Measurements from ENCODE around the gene TTC39A. TPM values are rescaled to one million over a fixed set of nuclear protein-coding genes. Genes with fewer than 3 reads are reported as not detected.

Gene TTC39A
- total and polyA plus RNA-seq, 2 of the 13 experiments (the other 11 are each of a cell fraction or from before 2014, with no cell fraction given), result 0.33 to 1.5 TPM

GRCh38 chr1:51242546-51242945 lies 87.8 kb downstream of the TTC39A start:
- no peak overlapping the region for H2AFZ ChIP-seq (ENCODE audit: low read length)
- in situ Hi-C loops (cut with HindIII; ENCODE audit: extremely low pct_ligation_motif_present, low pct_unique_long_range_greater_than_20kb), result no loop called here
- H3K27ac ChIP-seq (ENCODE audit: extremely low read length, insufficient read depth, low read length), result no peak overlapping the region
- peaks cover 57% of the 10 kb centered on the region for H3K4me1 ChIP-seq (ENCODE audit: insufficient read depth, low read length)
- DNase-seq (ENCODE audit: low spot score), result no peak
- H3K27me3 ChIP-seq (ENCODE audit: control insufficient read depth in 1 of 2, insufficient read depth in 2 of 2, low read length in 2 of 2), result no peaks in the 10 kb centered on the region
- no peak for FAIRE-seq
- BruUV-seq (replicated peaks), result no TSS peak
- H4K20me1 ChIP-seq (ENCODE audit: insufficient read depth, low read length), result peaks cover 42% of the 10 kb centered on the region
- WGBS (ENCODE audit: low lambda C conversion rate), result 98% methylated on average over 4 of the region's 4 CpGs
- no peaks in the 10 kb centered on the region for H3K9me3 ChIP-seq (ENCODE audit: low read length)
- intact Hi-C loops (cut with micrococcal nuclease; ENCODE audit: unreplicated experiment), result no loop called here
- peaks cover 95% of the 10 kb centered on the region for H3K79me2 ChIP-seq (ENCODE audit: insufficient read depth, low read length)
- H3K36me3 ChIP-seq (replicated peaks in 1 of 2; ENCODE audit: control insufficient read depth in 1 of 2, insufficient read depth in 2 of 2, low read length in 2 of 2), result peaks cover 0 to 3% of the 10 kb centered on the region in 2 experiments; a peak in 2 of 5 replicates
- H3K4me3 ChIP-seq (replicated peaks in 1 of 3; ENCODE audit: insufficient read depth in 1 of 3, low read depth in 2 of 3, low read length in 3 of 3), result no peak overlapping the region
- H3K4me2 ChIP-seq (ENCODE audit: low read depth, low read length), result no peak overlapping the region
- no peak overlapping the region for H3K9ac ChIP-seq (ENCODE audit: insufficient read depth, low read depth, low read length)
- CTCF ChIA-PET (ENCODE audit: low intra/inter-chr PET ratio, low total read pairs), result no interaction called here
- no peak for ATAC-seq
- POLR2A ChIA-PET, result no interaction called here
- TF ChIP-seq ZSCAN29 (CRISPR knock-in tag; conservative IDR thresholded peaks at IDR 0.05) (no peak), HNRNPUL1 (IDR thresholded peaks at IDR 0.05; ENCODE audit: low read depth, low read length) (no peak), ZNF460 (CRISPR knock-in tag; IDR thresholded peaks at IDR 0.05; ENCODE audit: borderline replicate concordance) (no peak), ZNF317 (CRISPR knock-in tag; IDR thresholded peaks at IDR 0.05) (no peak), ZBED4 (CRISPR knock-in tag; IDR thresholded peaks at IDR 0.05; ENCODE audit: borderline replicate concordance) (no peak), HNF4A (CRISPR knock-in tag; IDR thresholded peaks at IDR 0.05) (no peak), ARNT2 (CRISPR knock-in tag; IDR thresholded peaks at IDR 0.05; ENCODE audit: low read depth) (no peak), KLF16 (CRISPR knock-in tag; IDR thresholded peaks at IDR 0.05) (no peak), ZNF784 (CRISPR knock-in tag; IDR thresholded peaks at IDR 0.05; ENCODE audit: borderline replicate concordance) (no peak)
- TF ChIP-seq, protein P1, sequence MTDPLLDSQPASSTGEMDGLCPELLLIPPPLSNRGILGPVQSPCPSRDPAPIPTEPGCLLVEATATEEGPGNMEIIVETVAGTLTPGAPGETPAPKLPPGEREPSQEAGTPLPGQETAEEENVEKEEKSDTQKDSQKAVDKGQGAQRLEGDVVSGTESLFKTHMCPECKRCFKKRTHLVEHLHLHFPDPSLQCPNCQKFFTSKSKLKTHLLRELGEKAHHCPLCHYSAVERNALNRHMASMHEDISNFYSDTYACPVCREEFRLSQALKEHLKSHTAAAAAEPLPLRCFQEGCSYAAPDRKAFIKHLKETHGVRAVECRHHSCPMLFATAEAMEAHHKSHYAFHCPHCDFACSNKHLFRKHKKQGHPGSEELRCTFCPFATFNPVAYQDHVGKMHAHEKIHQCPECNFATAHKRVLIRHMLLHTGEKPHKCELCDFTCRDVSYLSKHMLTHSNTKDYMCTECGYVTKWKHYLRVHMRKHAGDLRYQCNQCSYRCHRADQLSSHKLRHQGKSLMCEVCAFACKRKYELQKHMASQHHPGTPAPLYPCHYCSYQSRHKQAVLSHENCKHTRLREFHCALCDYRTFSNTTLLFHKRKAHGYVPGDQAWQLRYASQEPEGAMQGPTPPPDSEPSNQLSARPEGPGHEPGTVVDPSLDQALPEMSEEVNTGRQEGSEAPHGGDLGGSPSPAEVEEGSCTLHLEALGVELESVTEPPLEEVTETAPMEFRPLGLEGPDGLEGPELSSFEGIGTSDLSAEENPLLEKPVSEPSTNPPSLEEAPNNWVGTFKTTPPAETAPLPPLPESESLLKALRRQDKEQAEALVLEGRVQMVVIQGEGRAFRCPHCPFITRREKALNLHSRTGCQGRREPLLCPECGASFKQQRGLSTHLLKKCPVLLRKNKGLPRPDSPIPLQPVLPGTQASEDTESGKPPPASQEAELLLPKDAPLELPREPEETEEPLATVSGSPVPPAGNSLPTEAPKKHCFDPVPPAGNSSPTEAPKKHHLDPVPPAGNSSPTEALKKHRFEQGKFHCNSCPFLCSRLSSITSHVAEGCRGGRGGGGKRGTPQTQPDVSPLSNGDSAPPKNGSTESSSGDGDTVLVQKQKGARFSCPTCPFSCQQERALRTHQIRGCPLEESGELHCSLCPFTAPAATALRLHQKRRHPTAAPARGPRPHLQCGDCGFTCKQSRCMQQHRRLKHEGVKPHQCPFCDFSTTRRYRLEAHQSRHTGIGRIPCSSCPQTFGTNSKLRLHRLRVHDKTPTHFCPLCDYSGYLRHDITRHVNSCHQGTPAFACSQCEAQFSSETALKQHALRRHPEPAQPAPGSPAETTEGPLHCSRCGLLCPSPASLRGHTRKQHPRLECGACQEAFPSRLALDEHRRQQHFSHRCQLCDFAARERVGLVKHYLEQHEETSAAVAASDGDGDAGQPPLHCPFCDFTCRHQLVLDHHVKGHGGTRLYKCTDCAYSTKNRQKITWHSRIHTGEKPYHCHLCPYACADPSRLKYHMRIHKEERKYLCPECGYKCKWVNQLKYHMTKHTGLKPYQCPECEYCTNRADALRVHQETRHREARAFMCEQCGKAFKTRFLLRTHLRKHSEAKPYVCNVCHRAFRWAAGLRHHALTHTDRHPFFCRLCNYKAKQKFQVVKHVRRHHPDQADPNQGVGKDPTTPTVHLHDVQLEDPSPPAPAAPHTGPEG (CRISPR knock-in tag; IDR thresholded peaks at IDR 0.05), result no peak
- TF ChIP-seq, protein P2, sequence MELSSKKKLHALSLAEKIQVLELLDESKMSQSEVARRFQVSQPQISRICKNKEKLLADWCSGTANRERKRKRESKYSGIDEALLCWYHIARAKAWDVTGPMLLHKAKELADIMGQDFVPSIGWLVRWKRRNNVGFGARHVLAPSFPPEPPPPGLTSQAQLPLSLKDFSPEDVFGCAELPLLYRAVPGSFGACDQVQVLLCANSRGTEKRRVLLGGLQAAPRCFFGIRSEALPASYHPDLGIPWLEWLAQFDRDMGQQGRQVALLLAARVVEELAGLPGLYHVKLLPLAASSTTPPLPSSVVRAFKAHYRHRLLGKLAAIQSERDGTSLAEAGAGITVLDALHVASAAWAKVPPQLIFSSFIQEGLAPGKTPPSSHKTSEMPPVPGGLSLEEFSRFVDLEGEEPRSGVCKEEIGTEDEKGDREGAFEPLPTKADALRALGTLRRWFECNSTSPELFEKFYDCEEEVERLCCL (CRISPR knock-in tag; IDR thresholded peaks at IDR 0.05; ENCODE audit: borderline replicate concordance), result no peak
- TF ChIP-seq, protein P3, sequence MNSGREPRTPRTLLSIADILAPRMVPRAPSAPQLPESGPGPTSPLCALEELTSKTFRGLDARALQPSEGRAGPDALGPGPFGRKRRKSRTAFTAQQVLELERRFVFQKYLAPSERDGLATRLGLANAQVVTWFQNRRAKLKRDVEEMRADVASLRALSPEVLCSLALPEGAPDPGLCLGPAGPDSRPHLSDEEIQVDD (CRISPR knock-in tag; IDR thresholded peaks at IDR 0.05; ENCODE audit: borderline replicate concordance), result no peak
